Breast epithelium (tissue), 4 donors: ENCODE results near the gene CILP. TPM values are rescaled to one million over a fixed set of nuclear protein-coding genes. Genes with fewer than 3 reads are reported as not detected.

ENCODE experiments used
- DNase-seq, 2 donors: peaks; one replicate each; pipeline ENCODE4 v3.0.0-alpha.2; 2019; ENCODE audit warnings: low spot score in 2 of 2
- H3K27ac ChIP-seq, 2 donors: fragments of 200-600 bp; sonication (generic) in 1 of 2; one replicate each; pipeline ENCODE4 v1.5.1; 2016 to 2019; ENCODE audit warnings: mild to moderate bottlenecking in 1 of 2
- H3K27me3 ChIP-seq, 2 donors: fragments of 200-600 bp; sonication (generic) in 1 of 2; one replicate each; pipeline versions ENCODE4 v1.5.1 to v1.6.0; 2017 to 2019; ENCODE audit warnings: control low read depth in 1 of 2, mild to moderate bottlenecking in 1 of 2
- H3K36me3 ChIP-seq: fragments of 200-600 bp; one replicate; pipeline ENCODE4 v1.5.1; 2019
- H3K4me1 ChIP-seq, 2 donors: fragments of 200-600 bp; sonication (generic); one replicate each; pipeline ENCODE4 v1.5.1; 2016 to 2019; ENCODE audit warnings: control low read depth in 1 of 2
- H3K4me3 ChIP-seq, 3 donors: fragments of 200-600 bp; sonication (generic); 1 replicate in 2 of 3; 2 replicates in 1 of 3; pipeline ENCODE4 v1.5.1; 2016 to 2019; ENCODE audit warnings: mild to moderate bottlenecking in 3 of 3, moderate library complexity in 2 of 3
- H3K9me3 ChIP-seq, 2 donors: fragments of 200-600 bp; sonication (generic) in 1 of 2; one replicate each; pipeline ENCODE4 v1.5.1; 2016 to 2019; ENCODE audit warnings: control low read depth in 1 of 2
- CTCF ChIP-seq, 3 donors: fragments of 450-650 bp; IDR thresholded peaks; one replicate each; pipeline ENCODE4 v1.5.1; 2016 to 2017; ENCODE audit warnings: antibody characterized with exemption in 3 of 3, mild to moderate bottlenecking in 3 of 3, moderate library complexity in 3 of 3
- POLR2A ChIP-seq: fragments of 450-650 bp; IDR thresholded peaks from one replicate; pipeline ENCODE4 v1.6.1; 2016; ENCODE audit warnings: antibody characterized with exemption, mild to moderate bottlenecking, moderate library complexity
- POLR2AphosphoS5 ChIP-seq, 3 donors: sonication (generic); formaldehyde crosslinking; IDR thresholded peaks; one replicate each; pipeline ENCODE4 v1.6.1; 2017; ENCODE audit warnings: antibody characterized with exemption in 3 of 3
- intact Hi-C: fragments of 100-400 bp; cut with DNase I; formaldehyde crosslinking; loops from one replicate; pipeline ENCODE4 v1.15.1; 2023; ENCODE audit warnings: low total_unique reads
- total RNA-seq, 3 donors: library from RNA; depleted of rRNA; stranded (reverse); fragments of >200 nt; gene quantifications; one replicate each; pipeline ENCODE4 v1.1.0, GENCODE V29; 2016

The CILP gene
- total RNA-seq, 3 donors from 2014 or later = 5.2 to 203 (median 24.6) TPM

GRCh38 chr15:65175511-65175910, 35.8 kb downstream of the CILP start:
- Histone ChIP-seq H3K9me3 (no peaks in the 10 kb centered on the region), H3K4me1 (no peaks in the 10 kb centered on the region), H3K27me3 (no peaks in the 10 kb centered on the region), H3K36me3 (peaks cover 3% of the 10 kb centered on the region), H3K27ac (no peak overlapping the region), H3K4me3 (no peak overlapping the region)
- intact Hi-C loops = no loop called here
- DNase-seq = no peak
- TF ChIP-seq CTCF (IDR thresholded peaks at IDR 0.05) = no peak
- no peak for TF ChIP-seq POLR2A
- TF ChIP-seq POLR2AphosphoS5 (IDR thresholded peaks at IDR 0.05) = no peak

GRCh38 chr15:65174509-65174908, 36.8 kb downstream of the CILP start:
- TF ChIP-seq POLR2AphosphoS5 (IDR thresholded peaks at IDR 0.05) (no peak), POLR2A (no peak), CTCF (IDR thresholded peaks at IDR 0.05) (no peak)
- Histone ChIP-seq H3K27ac (no peak overlapping the region), H3K9me3 (no peaks in the 10 kb centered on the region), H3K4me3 (no peak overlapping the region), H3K27me3 (no peaks in the 10 kb centered on the region), H3K36me3 (peaks cover 3% of the 10 kb centered on the region), H3K4me1 (no peaks in the 10 kb centered on the region)
- intact Hi-C loops = no loop called here
- DNase-seq = no peak

- Histone ChIP-seq H3K9me3 (no peaks in the 10 kb centered on the region), H3K4me1 (no peaks in the 10 kb centered on the region), H3K36me3 (peaks cover 3% of the 10 kb centered on the region), H3K27me3 (no peaks in the 10 kb centered on the region), H3K27ac (no peak overlapping the region), H3K4me3 (no peak overlapping the region)
- intact Hi-C loops = no loop called here
- TF ChIP-seq POLR2AphosphoS5 (IDR thresholded peaks at IDR 0.05) (no peak), POLR2A (no peak), CTCF (IDR thresholded peaks at IDR 0.05) (no peak)
- no peak for DNase-seq
Observed at GRCh38 chr15:65172531-65172930, 38.7 kb downstream of the CILP start.

- Histone ChIP-seq H3K36me3 (peaks cover 3% of the 10 kb centered on the region), H3K9me3 (no peaks in the 10 kb centered on the region), H3K27ac (no peak overlapping the region), H3K27me3 (no peaks in the 10 kb centered on the region), H3K4me1 (no peaks in the 10 kb centered on the region), H3K4me3 (no peak overlapping the region)
- intact Hi-C loops = no loop called here
- no peak for DNase-seq
- no peak for TF ChIP-seq POLR2A
- TF ChIP-seq CTCF (IDR thresholded peaks at IDR 0.05) = no peak
- no peak for TF ChIP-seq POLR2AphosphoS5 (IDR thresholded peaks at IDR 0.05)
Observed at GRCh38 chr15:65171428-65171827, 39.8 kb downstream of the CILP start.

GRCh38 chr15:65165875-65166274, 45.4 kb downstream of the CILP start:
- DNase-seq = no peak
- Histone ChIP-seq H3K9me3 (no peaks in the 10 kb centered on the region), H3K4me3 (no peak overlapping the region), H3K36me3 (no peaks in the 10 kb centered on the region), H3K27ac (no peak overlapping the region), H3K27me3 (no peaks in the 10 kb centered on the region), H3K4me1 (peaks cover 0 to under 1% of the 10 kb centered on the region in 2 donors)
- TF ChIP-seq POLR2AphosphoS5 (IDR thresholded peaks at IDR 0.05) (no peak), POLR2A (no peak), CTCF (IDR thresholded peaks at IDR 0.05) (no peak)
- intact Hi-C loops = no loop called here
